Measurements from ENCODE around the gene IL2RA. TPM values are rescaled to one million over a fixed set of nuclear protein-coding genes. Genes with fewer than 3 reads are reported as not detected.

Gene IL2RA
- total and polyA plus RNA-seq, 3 donors from 2014 or later = 0.62 to 1.0 TPM; not detected in 1

- Histone ChIP-seq H3K4me3 (no peak overlapping the region), H3K9me3 (no peaks in the 10 kb centered on the region), H3K36me3 (ENCODE audit: low read depth, missing control alignments) (no peaks in the 10 kb centered on the region), H3K27ac (no peak overlapping the region), H3K4me1 (peaks cover 6% of the 10 kb centered on the region), H3K27me3 (no peaks in the 10 kb centered on the region)
- DNase-seq = no peak
- intact Hi-C loops (cut with DNase I; ENCODE audit: low total_unique reads) = no loop called here
- WGBS, 2 donors = 87 to 93% methylated on average over 1 of the region's 1 CpG
- TF ChIP-seq POLR2A (IDR thresholded peaks at IDR 0.05) (no peak), CTCF (IDR thresholded peaks at IDR 0.05) (no peak)
These were observed 69.8 kb downstream of the IL2RA start for GRCh38 chr10:5992398-5992797.

- no peak for TF ChIP-seq POLR2A (IDR thresholded peaks at IDR 0.05)
- TF ChIP-seq CTCF (IDR thresholded peaks at IDR 0.05) = no peak
- H3K27me3 ChIP-seq = no peaks in the 10 kb centered on the region
- H3K27ac ChIP-seq = peak overlapping the region in 1 of 2 donors; percentile 8
- H3K9me3 ChIP-seq = no peaks in the 10 kb centered on the region
- no peak overlapping the region for H3K4me3 ChIP-seq
- peaks cover 10% of the 10 kb centered on the region for H3K4me1 ChIP-seq
- intact Hi-C loops (cut with DNase I; ENCODE audit: low total_unique reads) = no loop called here
- DNase-seq = no peak
- no peaks in the 10 kb centered on the region for H3K36me3 ChIP-seq (ENCODE audit: low read depth, missing control alignments)
These were observed 70.5 kb downstream of the IL2RA start for GRCh38 chr10:5991708-5992107.

GRCh38 chr10:5989756-5990155 is 72.4 kb downstream of the IL2RA start:
- peaks cover 10% of the 10 kb centered on the region for H3K4me1 ChIP-seq
- H3K27me3 ChIP-seq = no peaks in the 10 kb centered on the region
- no peak overlapping the region for H3K4me3 ChIP-seq
- 80% methylated on average over 2 of the region's 2 CpGs for WGBS, 2 donors
- H3K27ac ChIP-seq = no peak overlapping the region
- intact Hi-C loops (cut with DNase I; ENCODE audit: low total_unique reads) = no loop called here
- no peaks in the 10 kb centered on the region for H3K9me3 ChIP-seq
- DNase-seq = no peak
- H3K36me3 ChIP-seq (ENCODE audit: low read depth, missing control alignments) = no peaks in the 10 kb centered on the region
- TF ChIP-seq CTCF (IDR thresholded peaks at IDR 0.05) (no peak), POLR2A (IDR thresholded peaks at IDR 0.05) (no peak)

GRCh38 chr10:5988336-5988920 is 73.7 kb downstream of the IL2RA start:
- TF ChIP-seq CTCF (IDR thresholded peaks at IDR 0.05) = no peak
- no peak for TF ChIP-seq POLR2A (IDR thresholded peaks at IDR 0.05)
- Histone ChIP-seq H3K27ac (peak overlapping the region; percentile 19 to 55), H3K9me3 (no peaks in the 10 kb centered on the region), H3K27me3 (no peaks in the 10 kb centered on the region), H3K36me3 (ENCODE audit: low read depth, missing control alignments) (no peaks in the 10 kb centered on the region), H3K4me1 (peaks cover 16% of the 10 kb centered on the region), H3K4me3 (no peak overlapping the region)
- intact Hi-C loops (cut with DNase I; ENCODE audit: low total_unique reads) = no loop called here
- 90 to 91% methylated on average over 10 of the region's 10 CpGs for WGBS, 2 donors
- no peak for DNase-seq

GRCh38 chr10:5987747-5988146 is 74.4 kb downstream of the IL2RA start:
- Histone ChIP-seq H3K9me3 (no peaks in the 10 kb centered on the region), H3K27me3 (no peaks in the 10 kb centered on the region), H3K36me3 (ENCODE audit: low read depth, missing control alignments) (no peaks in the 10 kb centered on the region), H3K27ac (peak overlapping the region; percentile 19 to 55), H3K4me1 (peaks cover 19% of the 10 kb centered on the region), H3K4me3 (no peak overlapping the region)
- WGBS, 2 donors = 52 to 61% methylated on average over 4 of the region's 4 CpGs
- no peak for TF ChIP-seq POLR2A (IDR thresholded peaks at IDR 0.05)
- TF ChIP-seq CTCF (IDR thresholded peaks at IDR 0.05) = no peak
- peak; percentile 84 for DNase-seq
- intact Hi-C loops (cut with DNase I; ENCODE audit: low total_unique reads) = no loop called here

Measured in testis (tissue), 3 donors.